Activated B cell treated with CpG ODN at 0.5 μM for 24 hours (primary cell): ENCODE results near the gene PDZRN4. TPM values are rescaled to one million over a fixed set of nuclear protein-coding genes. Genes with fewer than 3 reads are reported as not detected.

ENCODE experiments used
- ATAC-seq: fragments of 200-7000 bp; cut with Tn5 transposase; one replicate; pipeline ENCODE4 v1.10.0; 2021; ENCODE audit warnings: low read depth, mild to moderate bottlenecking, moderate library complexity
- CTCF ChIA-PET: fragments of 350-600 bp; sonication (Branson Sonifier 250); formaldehyde crosslinking; loops from one replicate; lab custom pipeline; 2021; ENCODE audit warnings: antibody characterized with exemption; lab: Charles Lee
- POLR2A ChIA-PET: fragments of 350-600 bp; sonication (Branson Sonifier 250); formaldehyde crosslinking; loops from one replicate; lab custom pipeline; 2021; ENCODE audit warnings: antibody characterized with exemption; lab: Charles Lee
- DNase-seq: peaks from one replicate; pipeline ENCODE4 v3.0.0; 2022
- H3K27ac Mint-ChIP-seq: one replicate; pipeline ENCODE4 v1.8.0; 2020; ENCODE audit warnings: mixed read lengths
- H3K27me3 Mint-ChIP-seq: one replicate; pipeline ENCODE4 v1.8.0; 2021; ENCODE audit warnings: mixed read lengths
- H3K36me3 Mint-ChIP-seq: one replicate; pipeline ENCODE4 v1.8.0; 2021; ENCODE audit warnings: low read depth, mixed read lengths
- H3K4me1 Mint-ChIP-seq: one replicate; pipeline ENCODE4 v1.8.0; 2021; ENCODE audit warnings: mixed read lengths
- H3K4me3 Mint-ChIP-seq: one replicate; pipeline ENCODE4 v1.8.0; 2020; ENCODE audit warnings: mild to moderate bottlenecking, mixed read lengths
- H3K9me3 Mint-ChIP-seq: one replicate; pipeline ENCODE4 v1.8.0; 2020; ENCODE audit warnings: mixed read lengths
- CTCF ChIP-seq: fragments of 200-600 bp; IDR thresholded peaks from one replicate; pipeline ENCODE4 v1.8.0; 2022; ENCODE audit warnings: antibody characterized with exemption, mild to moderate bottlenecking
- intact Hi-C: fragments of 100-400 bp; cut with micrococcal nuclease; formaldehyde crosslinking; loops from one replicate; pipeline ENCODE4 v1.15.1; 2024
- total RNA-seq: library from RNA; stranded (reverse); gene quantifications from 2 replicates; pipeline ENCODE4 v1.2.3, GENCODE V29; 2022

The PDZRN4 gene
- total RNA-seq, 1 donor from 2014 or later, result not detected

DNA sequence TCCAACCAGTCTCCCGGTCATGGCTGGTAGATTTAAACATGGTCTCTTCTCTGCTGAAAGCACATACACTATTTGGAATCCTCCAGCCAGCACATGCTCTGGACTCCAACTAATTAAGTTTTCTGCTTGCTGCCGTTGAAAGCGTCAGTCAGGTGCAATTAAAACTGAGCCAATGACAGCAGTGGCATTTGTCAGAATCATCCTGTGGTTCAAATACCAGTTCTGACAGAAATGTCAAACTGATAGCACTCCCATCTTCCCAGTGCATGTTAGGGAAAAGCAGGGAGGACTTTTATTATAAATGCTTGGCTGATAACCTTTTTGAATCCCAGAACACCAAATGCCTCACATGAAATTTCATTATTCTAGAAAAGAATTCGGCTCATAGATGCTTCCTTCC, 401.8 kb downstream of the PDZRN4 start:
- intact Hi-C loops, result no loop called here
- ChIA-PET POLR2A (no interaction called here), CTCF (no interaction called here)
- TF ChIP-seq CTCF, result no peak
- Mint-ChIP-seq H3K27me3 (peaks cover 2% of the 10 kb centered on the region), H3K9me3 (no peaks in the 10 kb centered on the region), H3K36me3 (no peaks in the 10 kb centered on the region), H3K4me1 (no peaks in the 10 kb centered on the region), H3K4me3 (no peak overlapping the region), H3K27ac (no peak overlapping the region)
- DNase-seq (no peak), ATAC-seq (no peak)

GRCh38 chr12:41596190-41596589, 408.1 kb downstream of the PDZRN4 start:
- CTCF ChIA-PET, result no interaction called here
- no peaks in the 10 kb centered on the region for H3K36me3 Mint-ChIP-seq
- intact Hi-C loops, result no loop called here
- no peaks in the 10 kb centered on the region for H3K9me3 Mint-ChIP-seq
- DNase-seq, result no peak
- H3K27me3 Mint-ChIP-seq, result no peaks in the 10 kb centered on the region
- ATAC-seq, result no peak
- no peak overlapping the region for H3K27ac Mint-ChIP-seq
- no peak overlapping the region for H3K4me3 Mint-ChIP-seq
- POLR2A ChIA-PET, result no interaction called here
- H3K4me1 Mint-ChIP-seq, result no peaks in the 10 kb centered on the region
- TF ChIP-seq CTCF, result no peak

- DNase-seq, result no peak
- intact Hi-C loops, result no loop called here
- H3K36me3 Mint-ChIP-seq, result no peaks in the 10 kb centered on the region
Observed at GRCh38 chr12:41604830-41605229, 416.7 kb downstream of the PDZRN4 start.

DNA sequence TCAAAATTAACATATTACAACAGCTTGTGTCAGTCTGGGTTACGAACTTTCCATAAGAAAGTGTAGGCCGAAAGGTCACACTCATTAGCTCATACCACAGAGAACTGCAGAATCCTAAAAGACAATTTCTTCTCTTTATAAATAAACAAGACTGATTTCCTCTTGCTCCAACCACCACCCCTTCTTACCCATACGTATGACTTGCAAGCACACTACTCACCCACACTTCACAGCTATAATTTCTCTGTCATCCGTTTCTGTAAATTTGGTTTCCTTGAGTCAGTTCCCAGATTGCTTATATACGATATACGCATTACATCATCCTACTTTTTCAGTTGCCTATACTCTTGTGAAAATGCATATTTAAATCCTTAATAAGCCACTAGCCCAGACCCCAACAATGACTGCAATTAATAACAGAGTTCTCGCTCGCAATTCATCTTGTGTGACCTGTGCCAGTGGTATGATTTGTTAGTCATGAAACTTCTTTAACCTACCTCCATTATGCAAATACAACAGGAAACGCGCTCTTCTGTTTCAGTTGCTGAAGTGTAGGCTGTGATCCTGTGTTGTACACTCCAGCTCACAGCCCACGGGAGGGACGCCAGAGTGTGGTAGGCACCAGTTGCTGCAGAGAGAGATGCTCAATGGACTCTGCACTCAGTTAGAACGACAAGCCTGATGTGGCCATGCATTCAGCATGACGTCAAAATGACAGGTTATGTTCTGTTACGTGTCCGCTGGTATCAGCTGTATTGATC, 417.6 kb downstream of the PDZRN4 start:
- Mint-ChIP-seq H3K4me3 (no peak overlapping the region), H3K27me3 (peaks cover 3% of the 10 kb centered on the region), H3K36me3 (no peaks in the 10 kb centered on the region), H3K9me3 (no peaks in the 10 kb centered on the region), H3K27ac (no peak overlapping the region), H3K4me1 (no peaks in the 10 kb centered on the region)
- no peak for TF ChIP-seq CTCF
- intact Hi-C loops, result no loop called here
- peak; percentile 42 for ATAC-seq
- no peak for DNase-seq
- CTCF ChIA-PET, result no interaction called here
- POLR2A ChIA-PET, result no interaction called here

More at GRCh38 chr12:41604830-41605229, 416.7 kb downstream of the PDZRN4 start:
- Mint-ChIP-seq H3K9me3 (no peaks in the 10 kb centered on the region), H3K27ac (no peak overlapping the region), H3K4me3 (no peak overlapping the region), H3K4me1 (no peaks in the 10 kb centered on the region), H3K27me3 (peaks cover 3% of the 10 kb centered on the region)
- ChIA-PET POLR2A (no interaction called here), CTCF (no interaction called here)
- ATAC-seq, result no peak
- no peak for TF ChIP-seq CTCF

DNA sequence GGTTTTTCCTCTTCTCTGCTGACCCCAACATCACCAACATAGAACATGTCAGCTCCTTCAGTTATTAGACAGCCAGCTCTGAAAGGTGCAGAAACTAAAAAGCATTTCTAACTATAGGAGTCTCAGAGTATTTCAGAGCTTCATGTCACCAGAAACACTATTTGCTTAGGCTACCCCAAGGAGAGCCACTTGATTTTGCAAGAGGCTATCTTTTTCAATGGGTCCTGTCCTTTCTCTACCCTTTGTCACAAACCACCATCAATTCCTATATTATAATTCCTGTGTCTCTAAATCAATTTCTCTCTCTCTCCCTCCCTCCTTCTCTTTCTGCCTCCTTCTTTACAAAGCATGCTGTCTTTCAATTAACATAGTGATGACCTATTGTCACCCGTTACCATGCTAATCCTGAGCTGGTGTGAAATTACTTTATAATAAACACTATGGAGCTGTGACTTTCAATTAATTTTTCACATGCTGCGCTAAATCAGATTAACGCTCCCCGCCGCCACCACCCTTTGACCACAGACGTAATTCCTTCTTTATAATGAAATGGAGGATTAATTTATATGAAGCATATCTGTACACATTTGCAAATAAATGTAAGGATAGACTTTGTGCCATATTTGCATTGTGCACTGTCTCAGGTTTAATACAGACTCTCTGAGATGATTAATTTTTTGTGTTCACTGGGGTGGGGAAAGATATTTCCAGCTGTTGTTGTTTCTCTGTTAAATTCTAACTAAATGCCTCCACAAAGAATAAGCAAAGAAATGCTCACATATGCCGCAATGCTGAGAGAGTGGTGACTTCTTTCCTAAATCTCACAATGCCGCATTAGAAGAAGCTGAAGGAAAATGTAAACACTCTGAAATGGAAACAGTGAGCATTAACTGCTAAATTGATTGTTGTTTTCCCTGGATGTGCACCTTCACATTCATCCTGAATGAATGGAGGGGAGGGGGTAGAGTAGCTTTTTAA, 418.6 kb downstream of the PDZRN4 start:
- ATAC-seq, result no peak
- Mint-ChIP-seq H3K4me3 (no peak overlapping the region), H3K27ac (no peak overlapping the region), H3K36me3 (no peaks in the 10 kb centered on the region), H3K4me1 (no peaks in the 10 kb centered on the region), H3K9me3 (no peaks in the 10 kb centered on the region), H3K27me3 (peaks cover 3% of the 10 kb centered on the region)
- POLR2A ChIA-PET, result no interaction called here
- DNase-seq, result no peak
- intact Hi-C loops, result no loop called here
- no peak for TF ChIP-seq CTCF
- CTCF ChIA-PET, result no interaction called here
